Liver (tissue), 9 donors: ENCODE data around the gene PIEZO2. TPM values are rescaled to one million over a fixed set of nuclear protein-coding genes. Genes with fewer than 3 reads are reported as not detected.

ENCODE experiments used
- DNase-seq: peaks from one replicate; pipeline ENCODE4 v3.0.0-alpha.2; 2017; ENCODE audit warnings: low spot score
- H3K27ac ChIP-seq, 2 donors: one replicate each; pipeline ENCODE4 v1.7.0; 2013; ENCODE audit warnings: inconsistent platforms in 2 of 2, low read length in 2 of 2, control low read depth in 1 of 2, low read depth in 1 of 2, mild to moderate bottlenecking in 1 of 2
- H3K27me3 ChIP-seq, 4 donors: one replicate each; pipeline versions ENCODE4 v1.6.1 to v1.7.0; 2013; ENCODE audit warnings: low read length in 3 of 4, inconsistent platforms in 1 of 4, mild to moderate bottlenecking in 1 of 4, moderate library complexity in 1 of 4; ENCODE audit not compliant: control insufficient read depth in 4 of 4, insufficient read depth in 4 of 4
- H3K36me3 ChIP-seq, 4 donors: one replicate each; pipeline versions ENCODE4 v1.6.1 to v1.7.0; 2013; ENCODE audit warnings: low read length in 3 of 4, mild to moderate bottlenecking in 3 of 4, low read depth in 1 of 4, moderate library complexity in 1 of 4; ENCODE audit not compliant: control insufficient read depth in 4 of 4, insufficient read depth in 3 of 4
- H3K4me1 ChIP-seq, 4 donors: one replicate each; pipeline versions ENCODE4 v1.6.1 to v1.7.0; 2013; ENCODE audit warnings: low read length in 3 of 4, mild to moderate bottlenecking in 3 of 4, moderate library complexity in 1 of 4; ENCODE audit not compliant: control insufficient read depth in 4 of 4, insufficient read depth in 4 of 4
- H3K4me3 ChIP-seq, 3 donors: one replicate each; pipeline versions ENCODE4 v1.6.1 to v1.7.0; 2013; ENCODE audit warnings: low read length in 3 of 3, control low read depth in 1 of 3, low read depth in 1 of 3, mild to moderate bottlenecking in 1 of 3
- H3K9ac ChIP-seq, 2 donors: one replicate each; pipeline ENCODE4 v1.7.0; 2013; ENCODE audit warnings: low read length in 2 of 2, mild to moderate bottlenecking in 2 of 2, moderate library complexity in 2 of 2, control low read depth in 1 of 2, low read depth in 1 of 2
- H3K9me3 ChIP-seq, 4 donors: one replicate each; pipeline versions ENCODE4 v1.6.1 to v1.7.0; 2013; ENCODE audit warnings: low read length in 3 of 4; ENCODE audit not compliant: control insufficient read depth in 4 of 4
- EGR1 ChIP-seq, 2 donors: IDR thresholded peaks; 2 replicates each; pipeline ENCODE4 v1.6.1; 2016 to 2018; ENCODE audit warnings: antibody characterized with exemption in 2 of 2, low read depth in 2 of 2
- FOXA2 ChIP-seq: IDR thresholded peaks from 2 replicates; pipeline ENCODE4 v1.6.1; 2016; ENCODE audit warnings: antibody characterized with exemption
- GABPA ChIP-seq, 2 donors: IDR thresholded peaks in 1 of 2; conservative IDR thresholded peaks in 1 of 2; 2 replicates each; pipeline ENCODE4 v1.6.1; 2016; ENCODE audit warnings: antibody characterized with exemption in 2 of 2, mild to moderate bottlenecking in 1 of 2, moderate library complexity in 1 of 2
- HNF4A ChIP-seq, 2 donors: conservative IDR thresholded peaks; 2 replicates each; pipeline ENCODE4 v1.6.1; 2016; ENCODE audit warnings: antibody characterized with exemption in 2 of 2, mild to moderate bottlenecking in 2 of 2
- HNF4G ChIP-seq: IDR thresholded peaks from 2 replicates; pipeline ENCODE4 v1.6.1; 2016; ENCODE audit warnings: antibody characterized with exemption
- JUND ChIP-seq, 2 donors: IDR thresholded peaks; 2 replicates each; pipeline ENCODE4 v1.6.1; 2016; ENCODE audit warnings: antibody characterized with exemption in 2 of 2
- REST ChIP-seq: IDR thresholded peaks from 2 replicates; pipeline ENCODE4 v1.6.1; 2016; ENCODE audit warnings: antibody characterized with exemption, mild to moderate bottlenecking
- SP1 ChIP-seq: IDR thresholded peaks from 2 replicates; pipeline ENCODE4 v1.6.1; 2018; ENCODE audit warnings: antibody characterized with exemption, mild to moderate bottlenecking
- TAF1 ChIP-seq: conservative IDR thresholded peaks from 2 replicates; pipeline ENCODE4 v1.6.1; 2016; ENCODE audit warnings: antibody characterized with exemption, mild to moderate bottlenecking
- YY1 ChIP-seq: IDR thresholded peaks from 2 replicates; pipeline ENCODE4 v1.6.1; 2016; ENCODE audit warnings: antibody characterized with exemption, mild to moderate bottlenecking
- WGBS: extraction: QIAGEN DNeasy Blood & Tissue Kit; methylation state at CpG from one replicate; pipeline ENCODE4 v1.1.7; 2013; 5-methylcytosine and 5-hydroxymethylcytosine counted together
- polyA plus RNA-seq, 2 donors: library from polyadenylated mRNA; stranded (reverse) in 1 of 2; unstranded in 1 of 2; fragments of 200-250 nt in 1 of 2; fragments of >200 nt in 1 of 2; fragmentation: Nextera tagmentation in 1 of 2; extraction: Ambion mirVana in 1 of 2; gene quantifications; one replicate each; pipeline versions ENCODE4 v1.2.1 to v1.2.3, GENCODE V29; 2013 to 2015
- total RNA-seq, 2 donors: library from RNA; depleted of rRNA; stranded (reverse); fragments of >200 nt; gene quantifications; one replicate each; pipeline ENCODE4 v1.2.3, GENCODE V29; 2014
- TF ChIP-seq, protein P1 (sequence below): IDR thresholded peaks from 2 replicates; pipeline ENCODE4 v1.6.1; 2016; ENCODE audit warnings: antibody characterized with exemption
- TF ChIP-seq, protein P2 (sequence below): IDR thresholded peaks from 2 replicates; pipeline ENCODE4 v1.6.1; 2016; ENCODE audit warnings: antibody characterized with exemption
- TF ChIP-seq, protein P3 (sequence below): fragments of 150-350 bp; IDR thresholded peaks from 2 replicates; pipeline ENCODE4 v1.5.1; 2017; ENCODE audit warnings: improper control_type of control experiment, low read depth, low read length; ENCODE audit not compliant: missing input control
- donor health status: healthy.
- donor health status: healthy.
- donor health status: healthy.
- donor health status: healthy.
- donor health status: healthy.

The PIEZO2 gene
- total and polyA plus RNA-seq, 4 donors: 1.1 to 12.3 (median 4.8) TPM

- DNase-seq: no peak
- H3K9ac ChIP-seq: no peak overlapping the region
- no peak overlapping the region for H3K4me3 ChIP-seq
- peaks cover 0 to 3% (median 0%) of the 10 kb centered on the region in 4 donors for H3K9me3 ChIP-seq
- H3K27me3 ChIP-seq: no peaks in the 10 kb centered on the region
- no peaks in the 10 kb centered on the region for H3K4me1 ChIP-seq
- peaks cover 0 to 27% (median 7%) of the 10 kb centered on the region in 4 donors for H3K36me3 ChIP-seq
- H3K27ac ChIP-seq: no peak overlapping the region
- WGBS: 80% methylated on average over 2 of the region's 2 CpGs
- TF ChIP-seq, protein P1, sequence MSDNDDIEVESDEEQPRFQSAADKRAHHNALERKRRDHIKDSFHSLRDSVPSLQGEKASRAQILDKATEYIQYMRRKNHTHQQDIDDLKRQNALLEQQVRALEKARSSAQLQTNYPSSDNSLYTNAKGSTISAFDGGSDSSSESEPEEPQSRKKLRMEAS: no peak
- TF ChIP-seq EGR1 (IDR thresholded peaks at IDR 0.05; ENCODE audit: low read depth in 2 of 2) (no peak), FOXA2 (no peak), YY1 (no peak), HNF4G (no peak), REST (no peak), TAF1 (no peak), GABPA (IDR thresholded peaks at IDR 0.05 in 1 of 2, conservative IDR thresholded peaks at IDR 0.05 in 1 of 2) (no peak), HNF4A (conservative IDR thresholded peaks at IDR 0.05) (no peak)
- TF ChIP-seq, protein P2, sequence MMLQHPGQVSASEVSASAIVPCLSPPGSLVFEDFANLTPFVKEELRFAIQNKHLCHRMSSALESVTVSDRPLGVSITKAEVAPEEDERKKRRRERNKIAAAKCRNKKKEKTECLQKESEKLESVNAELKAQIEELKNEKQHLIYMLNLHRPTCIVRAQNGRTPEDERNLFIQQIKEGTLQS: no peak
Measured at GRCh38 chr18:10770264-10770663, 379.1 kb downstream of the PIEZO2 start.

DNA sequence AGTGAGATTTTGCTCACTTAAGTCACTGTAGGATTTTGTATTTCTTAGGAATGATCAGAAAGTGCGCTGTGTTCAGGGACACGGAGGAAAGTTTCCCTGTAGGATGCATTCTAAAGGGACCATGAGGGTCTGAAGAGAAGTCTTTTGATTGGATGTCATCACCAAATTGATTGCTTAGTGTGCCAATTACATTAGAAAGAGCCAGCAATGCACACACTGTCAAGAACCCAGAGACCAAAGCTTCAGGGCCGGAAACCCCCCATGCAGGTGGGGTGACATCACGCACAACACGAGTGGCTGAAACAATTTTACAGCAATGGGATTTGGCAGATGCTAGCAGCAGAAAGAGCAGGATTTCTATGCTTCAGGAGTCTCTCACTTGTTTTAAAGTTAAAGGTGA, 381.1 kb downstream of the PIEZO2 start:
- Histone ChIP-seq H3K9ac (no peak overlapping the region), H3K9me3 (peaks cover 0 to 3% (median 0%) of the 10 kb centered on the region in 4 donors), H3K4me3 (no peak overlapping the region), H3K4me1 (no peaks in the 10 kb centered on the region), H3K27ac (no peak overlapping the region), H3K36me3 (peaks cover 0 to 27% (median 9%) of the 10 kb centered on the region in 4 donors), H3K27me3 (no peaks in the 10 kb centered on the region)
- 95% methylated on average over 5 of the region's 5 CpGs for WGBS
- DNase-seq: no peak
- TF ChIP-seq, protein P1: no peak
- TF ChIP-seq SP1 (no peak), REST (no peak), JUND (IDR thresholded peaks at IDR 0.05) (no peak), EGR1 (IDR thresholded peaks at IDR 0.05; ENCODE audit: low read depth in 2 of 2) (no peak), TAF1 (no peak), GABPA (IDR thresholded peaks at IDR 0.05 in 1 of 2, conservative IDR thresholded peaks at IDR 0.05 in 1 of 2) (no peak), FOXA2 (no peak)
- TF ChIP-seq, protein P3, sequence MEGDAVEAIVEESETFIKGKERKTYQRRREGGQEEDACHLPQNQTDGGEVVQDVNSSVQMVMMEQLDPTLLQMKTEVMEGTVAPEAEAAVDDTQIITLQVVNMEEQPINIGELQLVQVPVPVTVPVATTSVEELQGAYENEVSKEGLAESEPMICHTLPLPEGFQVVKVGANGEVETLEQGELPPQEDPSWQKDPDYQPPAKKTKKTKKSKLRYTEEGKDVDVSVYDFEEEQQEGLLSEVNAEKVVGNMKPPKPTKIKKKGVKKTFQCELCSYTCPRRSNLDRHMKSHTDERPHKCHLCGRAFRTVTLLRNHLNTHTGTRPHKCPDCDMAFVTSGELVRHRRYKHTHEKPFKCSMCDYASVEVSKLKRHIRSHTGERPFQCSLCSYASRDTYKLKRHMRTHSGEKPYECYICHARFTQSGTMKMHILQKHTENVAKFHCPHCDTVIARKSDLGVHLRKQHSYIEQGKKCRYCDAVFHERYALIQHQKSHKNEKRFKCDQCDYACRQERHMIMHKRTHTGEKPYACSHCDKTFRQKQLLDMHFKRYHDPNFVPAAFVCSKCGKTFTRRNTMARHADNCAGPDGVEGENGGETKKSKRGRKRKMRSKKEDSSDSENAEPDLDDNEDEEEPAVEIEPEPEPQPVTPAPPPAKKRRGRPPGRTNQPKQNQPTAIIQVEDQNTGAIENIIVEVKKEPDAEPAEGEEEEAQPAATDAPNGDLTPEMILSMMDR: no peak
- TF ChIP-seq, protein P2: no peak
